Kasumi-1 (cell line): ENCODE data around the gene SEPSECS.

ENCODE experiments used
- DNase-seq, 2 experiments: peaks; one replicate each; lab custom pipeline; 2025; lab: John Stamatoyannopoulos, UW

SEPSECS gene

DNA sequence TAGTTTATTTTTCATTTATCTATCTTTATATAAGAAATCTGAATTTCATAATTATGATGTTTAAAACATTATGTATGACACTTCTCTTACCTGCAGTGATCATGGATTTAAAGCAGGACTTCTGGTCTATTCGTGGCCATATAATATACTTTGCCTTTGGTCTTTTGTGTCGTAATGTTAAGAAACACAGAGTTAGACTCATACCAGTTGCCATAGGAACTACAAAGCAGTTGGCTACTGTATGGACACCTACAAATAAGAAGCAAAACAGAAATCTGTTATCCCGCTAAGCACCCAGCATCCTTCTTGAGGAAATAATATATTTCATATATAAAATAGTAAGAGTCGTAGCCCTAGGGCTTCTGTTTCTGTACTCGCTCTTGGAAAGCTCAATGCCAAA, 4.3 kb downstream of the SEPSECS start:
- DNase-seq = no peak

DNA sequence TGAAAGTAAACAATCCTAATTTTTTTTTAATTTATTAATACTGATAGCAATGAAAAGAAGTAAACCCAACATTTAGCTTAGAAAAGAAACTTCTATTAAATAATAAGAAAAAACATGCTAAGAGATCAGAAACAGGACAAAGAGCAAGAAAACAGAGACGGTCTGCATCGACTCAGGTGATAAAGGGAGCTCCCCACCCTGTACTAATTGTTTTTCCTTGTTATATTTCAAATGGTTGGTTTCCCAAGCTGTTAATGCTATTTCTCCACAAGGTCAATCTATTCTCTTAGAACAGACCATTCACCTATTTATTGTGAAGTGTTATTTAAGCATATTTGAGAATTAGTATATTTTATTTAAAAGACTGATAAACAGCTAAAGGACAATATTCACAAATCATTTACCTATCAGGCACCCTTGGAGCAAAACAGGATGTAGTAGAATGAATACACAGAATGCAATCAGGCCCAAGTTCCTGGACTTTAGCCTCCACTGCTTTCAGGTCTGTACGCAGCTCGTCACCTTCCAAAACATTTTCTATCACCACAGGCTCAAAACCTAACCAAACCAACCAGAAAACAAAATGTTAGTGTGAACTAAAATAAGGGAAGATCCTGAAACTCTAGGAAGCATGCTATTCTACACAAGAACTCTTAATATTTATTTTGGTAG, 5.5 kb downstream of the SEPSECS start:
- no peak for DNase-seq

DNA sequence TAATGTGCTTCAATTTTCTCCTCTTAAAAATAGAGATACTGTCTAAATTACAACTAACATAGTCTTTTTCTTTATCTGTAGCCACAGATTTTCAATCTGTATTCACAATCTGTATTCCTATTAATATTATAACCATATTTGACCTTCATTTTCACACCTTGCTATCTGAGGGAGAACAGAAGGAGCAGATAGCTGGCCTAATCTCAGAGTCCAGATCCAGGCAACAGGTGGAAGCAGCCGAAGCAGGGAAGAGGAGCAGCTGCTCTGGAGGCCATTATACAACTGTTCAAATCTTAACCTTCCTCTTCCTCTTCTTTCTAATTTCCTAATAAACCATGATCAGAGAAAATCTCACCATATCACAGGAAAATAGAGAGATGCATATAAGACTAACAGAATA, 14.2 kb downstream of the SEPSECS start:
- DNase-seq = no peak

DNA sequence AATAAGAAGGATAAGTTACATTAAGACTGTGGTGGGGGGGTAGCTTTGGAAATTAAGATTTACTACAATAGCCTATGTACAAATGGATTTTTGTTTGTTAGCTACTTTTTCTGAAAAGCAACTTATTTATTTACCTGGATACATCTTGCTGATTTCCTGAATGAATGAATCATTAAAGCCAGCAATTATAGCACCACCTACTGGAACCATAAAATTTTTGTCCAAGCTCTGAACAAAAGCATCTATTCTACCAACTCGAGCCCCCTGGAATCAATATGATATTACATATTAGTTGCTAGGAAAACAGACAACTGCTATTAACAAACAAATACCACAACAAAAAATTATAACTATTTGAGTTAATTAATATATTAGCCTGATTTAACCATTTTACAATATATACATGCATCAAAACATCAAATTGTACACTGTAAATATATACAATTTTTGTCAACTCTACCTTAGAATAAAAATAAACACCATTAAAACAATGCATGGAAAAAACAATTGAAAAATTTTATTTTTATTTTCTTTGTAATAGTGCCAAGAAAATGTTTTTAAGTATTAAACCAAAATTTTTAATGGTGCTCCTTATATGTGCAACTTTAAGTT, 15.3 kb downstream of the SEPSECS start:
- DNase-seq = peak; percentile 16 to 56

DNA sequence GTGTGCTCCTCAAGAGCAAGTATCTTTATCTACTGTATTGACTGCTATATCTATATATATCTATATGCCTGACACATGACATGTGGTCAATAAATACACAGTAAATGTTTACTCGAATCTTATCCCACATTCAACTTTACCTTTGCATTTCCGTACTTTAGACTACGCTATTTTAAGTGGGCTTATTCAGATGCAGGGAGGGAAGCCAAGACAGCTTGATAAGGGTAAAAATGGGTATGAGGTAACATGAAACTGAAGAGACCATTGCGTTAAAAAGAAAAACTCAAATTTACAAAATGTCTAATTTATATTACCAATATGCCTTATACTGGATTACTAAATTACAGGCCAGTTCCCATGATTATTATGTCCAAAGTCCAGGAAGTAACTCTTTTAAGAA, 17.8 kb downstream of the SEPSECS start:
- DNase-seq = no peak

DNA sequence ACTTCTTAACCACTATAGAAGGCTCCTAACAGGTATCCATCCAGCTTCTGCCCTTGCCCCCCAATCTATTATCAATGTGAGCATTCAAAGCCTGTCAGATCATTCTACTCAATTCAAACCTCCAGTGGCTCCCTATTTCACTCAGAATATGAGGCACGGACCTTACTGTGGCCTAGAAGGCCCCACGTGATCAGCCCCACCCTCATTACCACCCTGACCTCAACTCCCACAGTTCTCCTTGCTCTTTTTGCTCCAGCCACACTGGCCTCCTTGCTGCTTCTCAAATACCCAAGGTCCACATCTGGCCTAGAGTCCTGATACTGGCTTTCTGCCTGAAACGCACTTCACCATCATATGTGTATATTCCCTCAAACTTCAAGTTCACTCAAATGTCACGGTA, 18.7 kb downstream of the SEPSECS start:
- DNase-seq = no peak

DNA sequence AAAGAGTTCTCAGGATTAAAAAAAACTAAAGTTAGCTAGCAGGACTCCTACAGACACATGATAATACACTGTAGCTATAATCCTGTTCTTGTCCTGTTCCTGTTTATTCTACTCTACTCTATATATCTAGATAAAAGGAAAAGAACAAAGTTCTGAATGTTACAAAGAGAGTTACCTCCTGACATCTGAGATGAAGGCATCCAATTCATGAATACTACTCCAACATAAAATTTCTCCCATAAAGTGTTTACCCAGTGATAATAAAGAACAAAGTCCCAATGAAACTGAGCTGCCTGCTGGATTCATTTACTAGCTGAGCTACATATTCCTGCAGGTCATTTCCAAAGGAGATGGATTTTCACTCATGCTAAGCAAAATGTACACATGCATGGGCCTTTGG, 27.1 kb downstream of the SEPSECS start:
- DNase-seq = no peak

DNA sequence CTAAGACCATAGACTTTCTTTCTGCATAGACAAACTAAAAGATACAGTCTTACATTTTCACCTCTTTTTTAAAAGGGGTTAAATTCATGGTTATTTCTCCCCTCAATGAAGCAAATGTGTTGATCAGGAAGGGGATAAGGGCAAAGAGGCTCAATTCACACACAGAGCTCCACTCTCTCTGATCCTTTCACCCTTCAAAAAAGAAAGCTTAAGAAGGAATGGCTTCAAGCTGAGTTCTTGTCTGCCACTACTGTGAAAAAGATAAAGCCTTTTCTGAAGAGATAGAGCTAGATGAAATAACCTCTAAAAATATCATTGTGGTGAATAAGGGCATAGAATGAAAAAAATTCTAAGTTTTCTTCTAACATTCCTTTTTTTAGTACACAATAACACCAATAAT, 28.3 kb downstream of the SEPSECS start:
- DNase-seq = no peak

DNA sequence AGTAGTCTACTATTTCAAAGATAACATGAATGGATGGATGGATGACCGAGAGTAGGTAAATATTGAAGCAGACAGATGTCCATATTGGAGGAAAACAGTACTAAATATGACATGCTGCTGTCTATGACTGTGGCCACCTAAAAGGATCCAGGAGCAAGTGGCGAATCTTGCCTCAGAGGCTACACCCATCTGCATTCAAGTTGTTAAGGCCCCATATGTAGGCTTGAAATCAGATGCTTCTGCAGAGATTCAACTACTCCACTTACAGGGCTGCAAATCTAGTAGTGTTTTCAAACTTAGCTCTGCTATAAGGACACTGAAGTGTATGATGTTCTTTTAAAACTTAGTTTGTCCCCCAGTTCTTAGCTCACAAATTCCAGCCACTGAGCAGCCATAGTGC, 28.9 kb downstream of the SEPSECS start:
- no peak for DNase-seq

DNA sequence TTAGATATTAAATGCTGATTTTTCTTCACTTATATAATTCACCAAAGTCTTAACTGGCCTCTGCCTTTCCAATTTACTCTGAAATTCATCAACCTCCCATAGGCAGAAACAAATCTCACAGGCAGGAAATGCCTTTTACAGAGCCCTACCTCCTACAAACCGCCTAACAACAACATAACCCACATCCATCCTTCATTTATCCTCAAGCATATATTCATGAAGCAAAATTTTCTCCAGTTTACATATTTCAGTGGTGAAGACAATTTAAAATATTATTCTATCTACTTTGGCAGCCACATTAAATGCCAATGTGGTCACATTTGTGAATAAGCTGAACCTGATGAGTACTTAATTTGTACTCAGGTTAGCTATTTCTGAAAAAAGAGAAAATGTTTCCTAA, 30.3 kb downstream of the SEPSECS start:
- DNase-seq = no peak

DNA sequence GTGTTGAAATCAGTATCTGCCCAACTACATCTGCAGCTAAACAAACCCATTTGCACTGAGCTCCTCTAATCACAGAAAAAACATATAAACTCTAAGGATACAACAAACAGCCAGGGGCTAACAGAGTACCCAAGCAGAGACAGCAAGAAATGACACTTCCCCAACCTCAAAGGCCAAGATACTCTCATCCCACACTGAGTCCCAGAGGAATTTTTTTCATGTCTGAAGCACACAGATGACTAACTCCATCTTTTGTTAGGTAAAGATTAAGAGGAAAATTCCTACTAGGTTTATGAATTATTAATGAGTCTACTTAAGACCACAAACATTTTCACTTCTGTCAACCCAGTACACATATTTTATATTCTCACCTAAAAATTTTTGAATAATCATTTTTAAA, 31.6 kb downstream of the SEPSECS start:
- no peak for DNase-seq

DNA sequence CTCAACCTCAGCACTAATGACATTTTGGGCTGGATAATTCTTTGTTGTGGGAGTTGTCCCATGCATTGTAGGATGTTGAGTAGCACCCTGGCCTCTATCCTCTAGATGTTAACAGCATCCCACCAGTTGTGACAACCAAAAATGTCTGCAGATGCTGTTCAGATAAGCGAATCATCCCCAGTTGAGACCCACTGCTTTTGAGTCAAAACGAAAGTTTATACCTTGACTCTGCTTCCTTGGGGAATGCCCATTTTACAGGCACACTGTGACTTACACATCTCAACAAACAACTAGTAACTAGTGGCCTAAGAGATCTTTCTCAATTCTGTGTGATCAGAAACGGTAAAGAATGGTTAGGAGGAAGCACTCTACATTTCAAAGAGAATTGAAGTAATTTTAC, 37.0 kb downstream of the SEPSECS start:
- no peak for DNase-seq

DNA sequence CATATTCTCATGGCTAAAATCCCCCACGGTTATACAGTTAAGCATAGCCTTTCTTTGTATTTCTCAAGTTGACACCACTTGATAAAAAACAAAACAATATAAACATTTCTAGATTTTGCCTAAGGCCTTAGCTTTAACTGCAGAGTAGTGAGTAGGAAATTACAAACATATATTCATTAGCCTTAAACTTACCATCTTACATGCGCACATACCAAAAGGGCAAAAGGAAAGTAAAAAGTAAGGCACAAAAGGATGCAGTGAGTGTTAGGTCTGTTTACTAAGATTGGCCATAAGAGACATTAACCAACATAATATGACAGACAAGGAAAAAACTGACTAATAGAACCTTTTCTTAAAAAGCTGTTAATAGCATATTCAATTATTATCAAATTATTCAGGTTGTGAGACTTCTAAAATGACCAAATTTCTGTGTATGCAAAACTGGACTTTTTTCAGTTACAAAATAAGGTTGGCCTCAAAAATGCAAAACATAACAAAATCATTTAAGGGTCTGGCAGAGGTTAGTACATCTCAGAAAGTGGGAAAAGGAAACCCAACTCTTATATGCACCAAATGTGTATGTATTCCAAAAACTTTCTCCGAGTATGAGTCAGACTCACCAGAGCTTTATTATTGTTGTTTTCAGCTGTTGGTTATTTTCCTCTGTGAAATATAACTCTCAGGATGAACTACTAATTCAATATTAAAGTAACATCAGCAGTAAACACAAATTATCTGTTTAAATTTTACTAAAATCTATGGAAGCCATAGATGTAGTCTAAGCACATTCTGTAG, 39.9 kb downstream of the SEPSECS start:
- no peak for DNase-seq

DNA sequence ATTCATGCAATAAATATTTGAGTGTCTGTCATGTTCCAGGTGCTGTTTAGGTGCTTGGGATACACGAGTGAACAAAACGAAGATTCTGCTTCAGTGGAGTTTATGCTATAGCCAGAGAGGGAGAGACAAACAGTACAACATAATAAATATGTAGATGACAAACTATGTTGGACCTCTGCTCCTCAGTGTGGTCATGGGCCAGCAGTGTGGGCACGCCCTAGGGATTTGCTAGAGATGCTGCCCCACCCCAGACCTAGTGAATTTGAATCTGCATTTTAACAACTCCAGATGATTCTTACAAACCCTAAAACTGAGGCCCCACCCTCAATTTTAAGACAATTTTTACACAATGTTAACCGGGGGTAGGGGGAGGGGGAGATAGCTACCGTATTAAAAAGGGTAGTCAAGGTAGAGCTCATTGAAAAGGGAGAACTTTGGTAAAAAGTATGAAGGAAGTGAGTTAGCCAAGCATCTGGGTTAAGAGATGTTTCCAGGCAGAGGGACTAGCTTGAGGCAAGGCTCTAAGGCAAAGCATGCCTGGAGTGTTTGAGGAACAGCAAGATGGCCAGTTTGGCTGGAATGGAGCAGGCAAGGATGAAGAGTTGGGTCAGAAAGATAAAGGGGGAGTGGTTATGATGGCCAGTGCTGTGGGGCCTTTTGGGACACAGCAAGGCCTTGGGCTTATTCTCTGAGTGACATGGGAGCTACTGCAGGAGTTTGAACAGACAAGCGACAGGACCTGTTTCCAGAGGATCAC, 42.4 kb downstream of the SEPSECS start:
- no peak for DNase-seq

DNA sequence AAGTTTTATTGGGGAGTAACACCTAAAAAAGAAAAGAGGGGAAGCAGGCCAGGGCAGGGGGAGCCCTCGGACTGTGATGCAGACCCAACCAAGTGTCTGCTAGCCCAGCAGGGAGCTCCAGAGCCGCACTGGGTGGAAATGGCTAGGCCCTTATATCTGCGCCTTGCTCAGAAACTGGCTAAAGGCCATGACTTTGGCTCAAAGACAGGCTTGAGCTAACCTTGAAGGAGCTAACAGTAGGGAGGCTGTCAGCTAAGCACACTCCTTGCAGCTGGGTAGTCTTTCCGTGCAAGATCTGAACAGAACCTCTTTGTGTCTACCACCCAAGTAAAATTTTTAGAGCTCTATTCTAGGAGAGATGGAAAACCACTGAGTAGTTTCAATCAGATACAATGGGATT, 43.0 kb downstream of the SEPSECS start:
- no peak for DNase-seq

DNA sequence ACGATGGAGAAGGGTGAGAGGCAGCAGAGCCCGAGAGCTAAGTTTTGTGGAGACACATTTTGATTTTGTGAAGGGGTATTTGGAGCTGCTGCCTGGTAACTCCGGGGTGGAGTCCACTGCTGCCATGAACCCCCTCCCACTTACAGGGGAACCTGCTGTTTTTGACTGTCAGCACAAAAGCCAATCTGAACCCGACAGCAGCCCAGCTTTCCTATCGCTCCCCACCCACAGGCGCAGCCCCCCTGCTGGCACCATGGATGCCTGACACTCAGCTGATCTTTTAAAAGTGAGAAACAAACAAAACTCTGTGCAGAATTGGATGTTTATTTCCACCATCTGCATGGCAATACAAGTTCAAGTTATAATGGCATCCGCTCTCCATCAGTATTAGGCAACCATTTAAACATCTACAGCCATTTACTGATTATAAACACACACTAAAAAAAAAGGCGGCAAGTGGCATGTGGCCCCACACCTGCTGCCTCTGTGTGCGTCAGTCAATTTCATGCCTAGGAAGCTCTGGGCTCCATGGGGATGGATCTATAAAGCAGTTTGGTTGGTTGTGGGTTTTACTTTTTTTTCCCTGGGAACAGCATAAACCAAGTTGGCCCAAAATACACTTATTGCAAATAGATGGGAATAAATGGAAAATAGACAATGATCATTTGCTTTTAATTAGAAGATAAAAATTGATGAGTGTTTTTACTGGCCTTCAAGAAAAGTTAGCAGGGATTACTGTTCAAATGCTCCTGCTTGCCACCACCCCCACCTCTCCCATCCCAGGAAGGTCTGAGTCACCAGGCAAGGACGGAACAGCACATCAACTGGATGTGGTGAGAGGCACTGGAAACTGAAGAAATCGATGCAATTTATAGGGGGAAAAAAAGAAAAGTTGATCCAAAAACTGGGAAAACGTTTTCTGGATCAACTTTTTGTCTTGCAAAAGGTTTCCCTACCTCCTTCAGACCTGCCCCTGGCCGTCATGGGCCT, 46.0 kb downstream of the SEPSECS start:
- DNase-seq = no peak

DNA sequence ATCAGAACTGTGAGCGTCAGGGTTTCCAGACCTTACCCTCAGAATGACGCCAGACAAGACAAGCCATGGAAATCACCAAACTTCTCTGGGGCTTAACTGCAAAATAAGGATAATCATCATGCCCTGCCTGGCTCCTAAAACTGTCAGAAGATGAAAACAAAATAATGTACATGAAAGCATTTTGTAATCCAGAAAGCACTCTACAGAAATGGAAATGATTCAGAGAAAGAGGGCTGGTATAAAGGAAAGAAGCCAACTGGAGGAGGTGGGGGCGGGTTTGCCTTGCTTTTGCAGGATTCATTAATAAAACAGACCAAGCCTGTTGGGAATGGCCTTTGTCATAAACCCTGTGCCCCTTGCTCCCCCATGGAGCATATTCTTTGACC, 47.3 kb downstream of the SEPSECS start:
- no peak for DNase-seq

DNA sequence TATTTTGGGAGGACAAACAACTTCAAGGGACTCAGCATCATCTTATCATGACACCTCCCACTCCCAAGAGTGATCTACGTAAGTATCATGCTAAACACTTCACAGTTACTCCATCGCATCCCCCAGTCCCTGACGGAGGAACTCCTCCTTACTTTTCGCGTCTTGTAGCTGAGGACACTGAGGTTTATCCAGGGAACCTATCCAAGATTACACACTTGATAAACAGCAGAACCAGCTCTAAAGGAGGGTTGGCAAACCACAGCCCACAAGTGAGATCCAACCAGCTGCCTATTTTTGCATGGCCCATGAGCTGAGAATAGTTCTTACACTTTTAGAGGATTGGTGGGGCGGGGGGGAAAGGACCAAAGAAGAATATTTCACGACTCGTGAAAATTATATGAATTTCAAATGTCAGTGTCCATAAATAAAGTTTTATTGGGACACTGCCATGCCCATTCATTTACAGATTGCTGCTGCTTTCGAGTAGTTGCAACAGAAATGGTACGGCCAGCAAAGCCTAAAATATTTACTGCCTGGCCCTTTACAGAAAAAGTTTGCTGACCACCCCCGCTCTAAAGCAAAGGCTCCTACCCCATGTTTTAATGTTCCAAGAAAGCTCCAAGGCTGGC, 47.8 kb downstream of the SEPSECS start:
- DNase-seq = no peak

DNA sequence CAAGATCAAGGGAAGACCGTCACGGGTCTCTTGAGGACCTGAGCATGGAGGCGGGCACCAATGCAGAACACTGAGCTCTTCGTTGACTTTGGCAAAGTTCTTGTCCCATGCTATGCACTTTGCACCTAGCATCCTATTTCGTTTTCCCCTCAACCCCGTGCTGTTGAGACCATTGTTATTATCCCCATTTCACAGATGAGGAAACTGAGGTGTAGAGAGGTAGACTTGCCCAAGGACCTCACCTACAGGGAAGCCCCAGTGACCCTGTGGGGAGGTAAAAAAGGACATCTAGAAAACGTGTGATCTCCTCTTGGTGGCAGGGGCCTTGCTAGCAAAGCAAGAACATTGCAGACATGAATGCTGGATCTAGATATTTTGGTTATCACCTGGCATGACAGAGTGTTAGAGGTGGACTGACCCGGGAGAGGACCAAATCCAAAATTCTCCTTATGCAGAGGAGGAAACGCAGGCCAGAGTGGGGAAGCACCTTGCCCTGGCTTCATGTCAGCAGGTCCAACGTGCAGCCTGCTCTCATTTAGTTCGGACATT, 48.5 kb downstream of the SEPSECS start:
- no peak for DNase-seq

DNA sequence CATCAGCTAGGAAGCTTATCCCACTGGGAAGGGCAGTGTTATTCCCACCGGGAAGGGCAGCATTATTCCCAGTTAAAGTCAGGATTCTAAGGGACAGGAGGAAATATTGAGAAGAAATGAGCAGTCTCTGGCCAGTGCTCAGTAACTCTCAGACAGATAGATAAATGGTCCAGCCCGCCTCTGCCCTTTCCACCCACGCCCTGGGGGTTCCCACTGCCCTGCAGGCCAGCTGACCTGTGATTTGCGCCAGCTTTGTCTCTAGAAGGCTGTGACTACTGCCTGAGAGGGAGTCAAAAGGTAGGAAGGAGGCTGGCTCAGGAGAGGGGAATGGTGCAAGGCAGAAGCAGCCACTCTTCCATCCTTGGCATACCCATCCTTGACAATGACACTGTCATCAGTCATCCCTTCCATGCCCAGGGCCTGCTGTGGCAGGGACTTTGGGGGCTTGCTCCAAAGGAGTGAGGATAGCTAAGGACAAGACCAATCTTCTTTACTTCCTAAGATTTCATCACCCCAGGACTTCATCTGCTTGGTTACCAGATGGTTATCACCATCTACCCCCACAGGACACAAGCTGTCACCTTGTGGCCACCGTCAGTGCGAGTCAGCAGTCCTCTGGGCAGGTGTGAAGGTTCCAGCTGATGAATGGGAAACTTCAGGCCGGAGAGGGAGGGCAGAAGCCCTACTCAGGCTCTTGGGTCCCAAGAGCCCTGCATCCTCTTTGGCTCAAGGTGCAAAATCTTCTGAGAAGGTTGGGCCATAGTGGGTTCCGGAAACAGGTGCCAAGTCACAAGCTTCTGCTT, 49.5 kb downstream of the SEPSECS start:
- no peak for DNase-seq
